Lung (tissue), 12 donors: ENCODE measurements around the gene ERBB4. TPM values are rescaled to one million over a fixed set of nuclear protein-coding genes. Genes with fewer than 3 reads are reported as not detected.
"Not testable (repeated sequence)": the region's sequence is repeated elsewhere in the genome, so short reads cannot be mapped to it uniquely, and the experiment has no call there.

Experiments used
- ATAC-seq: fragments of 200-7000 bp; cut with Tn5 transposase; one replicate; pipeline ENCODE4 v1.9.1; 2020; ENCODE audit warnings: moderate number of reproducible peaks; ENCODE audit not compliant: insufficient read depth, low FRiP score
- DNase-seq, 3 donors: peaks; one replicate each; pipeline ENCODE4 v3.0.0-alpha.2; 2013 to 2017
- H3K27ac ChIP-seq, 2 donors: one replicate each; pipeline ENCODE4 v1.5.1; 2013; ENCODE audit warnings: mild to moderate bottlenecking in 2 of 2, moderate library complexity in 2 of 2, control low read depth in 1 of 2, inconsistent platforms in 1 of 2, low read depth in 1 of 2, low read length in 1 of 2
- H3K27me3 ChIP-seq, 3 donors: one replicate each; pipeline ENCODE4 v1.5.1; 2013; ENCODE audit warnings: low read length in 2 of 3; ENCODE audit not compliant: control insufficient read depth in 3 of 3, insufficient read depth in 3 of 3
- H3K36me3 ChIP-seq, 4 donors: one replicate each; pipeline ENCODE4 v1.5.1; 2013; ENCODE audit warnings: low read length in 4 of 4, mild to moderate bottlenecking in 1 of 4, moderate library complexity in 1 of 4; ENCODE audit not compliant: control insufficient read depth in 4 of 4, insufficient read depth in 4 of 4
- H3K4me1 ChIP-seq, 5 donors: one replicate each; pipeline ENCODE4 v1.5.1; 2013; ENCODE audit warnings: low read length in 5 of 5, mild to moderate bottlenecking in 2 of 5, moderate library complexity in 1 of 5; ENCODE audit not compliant: control insufficient read depth in 5 of 5, insufficient read depth in 5 of 5
- H3K4me3 ChIP-seq: one replicate; pipeline ENCODE4 v1.5.1; 2013; ENCODE audit warnings: mild to moderate bottlenecking, control low read depth, moderate library complexity
- H3K9ac ChIP-seq, 2 donors: one replicate each; pipeline ENCODE4 v1.5.1; 2013; ENCODE audit warnings: low read length in 2 of 2, control low read depth in 1 of 2; ENCODE audit not compliant: insufficient read depth in 1 of 2
- H3K9me3 ChIP-seq, 4 donors: one replicate each; pipeline ENCODE4 v1.5.1; 2013; ENCODE audit warnings: low read length in 3 of 4, mild to moderate bottlenecking in 1 of 4, moderate library complexity in 1 of 4; ENCODE audit not compliant: control insufficient read depth in 4 of 4, insufficient read depth in 3 of 4
- CTCF ChIP-seq: IDR thresholded peaks from 2 replicates; pipeline ENCODE4 v1.5.1; 2012; ENCODE audit warnings: mild to moderate bottlenecking; ENCODE audit errors: control extremely low read depth, extremely low read depth
- WGBS, 2 donors: extraction: QIAGEN DNeasy Blood & Tissue Kit; methylation state at CpG; one replicate each; pipeline ENCODE4 v1.1.7; 2013; 5-methylcytosine and 5-hydroxymethylcytosine counted together
- polyA plus RNA-seq, 2 donors: library from polyadenylated mRNA; stranded (reverse); fragments of 200-250 nt; gene quantifications; one replicate each; pipeline ENCODE4 v1.2.1, GENCODE V29; 2013
- total RNA-seq, 2 donors: library from RNA; depleted of rRNA in 1 of 2; stranded (reverse); fragments of >200 nt in 1 of 2; gene quantifications; one replicate each; pipeline ENCODE4 v1.2.1, GENCODE V29; 2014 to 2021
- donor health status: control.
- donor health status: control.
- donor health status: Bipolar disorder and iron deficiency.
- donor health status: healthy.
- donor health status: DM: yes; HTN: yes; CAD: no.

ERBB4 gene
- total and polyA plus RNA-seq, 4 donors = 0.41 to 16.8 (median 5.3) TPM

- Histone ChIP-seq H3K27ac (no peak overlapping the region), H3K9me3 (peaks cover 0 to 6% (median 0%) of the 10 kb centered on the region in 4 donors), H3K36me3 (no peaks in the 10 kb centered on the region), H3K4me3 (no peak overlapping the region), H3K27me3 (no peaks in the 10 kb centered on the region), H3K4me1 (peaks cover 0 to 1% (median 0%) of the 10 kb centered on the region in 5 donors), H3K9ac (no peak overlapping the region)
- no peak for TF ChIP-seq CTCF
- DNase-seq (peak in 1 of 3 donors; percentile 11), ATAC-seq (no peak)
- WGBS, 2 donors = 76 to 85% methylated on average over 1 of the region's 1 CpG
These were observed 429.4 kb downstream of the ERBB4 start for GRCh38 chr2:212109217-212109616.

GRCh38 chr2:212107989-212108388, 430.6 kb downstream of the ERBB4 start:
- no peak overlapping the region for H3K27ac ChIP-seq
- TF ChIP-seq CTCF = no peak
- no peak overlapping the region for H3K4me3 ChIP-seq
- no peaks in the 10 kb centered on the region for H3K27me3 ChIP-seq
- 58 to 65% methylated on average over 2 of the region's 2 CpGs for WGBS, 2 donors
- no peak for DNase-seq
- H3K36me3 ChIP-seq = no peaks in the 10 kb centered on the region
- H3K9ac ChIP-seq = no peak overlapping the region
- ATAC-seq = no peak
- H3K9me3 ChIP-seq = peaks cover 0 to 6% (median 0%) of the 10 kb centered on the region in 4 donors
- peaks cover 0 to 1% (median 0%) of the 10 kb centered on the region in 5 donors for H3K4me1 ChIP-seq

GRCh38 chr2:212107014-212107413, 431.6 kb downstream of the ERBB4 start:
- peaks cover 0 to 6% (median 0%) of the 10 kb centered on the region in 4 donors for H3K9me3 ChIP-seq
- H3K4me1 ChIP-seq = peaks cover 0 to 1% (median 0%) of the 10 kb centered on the region in 5 donors
- H3K9ac ChIP-seq = no peak overlapping the region
- 81 to 83% methylated on average over 2 of the region's 2 CpGs for WGBS, 2 donors
- no peak overlapping the region for H3K4me3 ChIP-seq
- no peaks in the 10 kb centered on the region for H3K36me3 ChIP-seq
- no peaks in the 10 kb centered on the region for H3K27me3 ChIP-seq
- no peak for TF ChIP-seq CTCF
- no peak for ATAC-seq
- H3K27ac ChIP-seq = no peak overlapping the region
- DNase-seq = no peak

- H3K9me3 ChIP-seq, H3K27me3 ChIP-seq, H3K4me3 ChIP-seq, DNase-seq, H3K36me3 ChIP-seq, H3K9ac ChIP-seq, ATAC-seq, H3K4me1 ChIP-seq, H3K27ac ChIP-seq: not testable (repeated sequence)
These were observed 432.1 kb downstream of the ERBB4 start for GRCh38 chr2:212106536-212106935.
